PC-3 (cell line): ENCODE data around the gene LIX1L. TPM values are rescaled to one million over a fixed set of nuclear protein-coding genes. Genes with fewer than 3 reads are reported as not detected.

ENCODE experiments used
- ATAC-seq: fragments of 200-7000 bp; cut with Tn5 transposase; 2 replicates; pipeline ENCODE4 v1.9.1; 2020; ENCODE audit warnings: mild to moderate bottlenecking, moderate library complexity
- BruUV-seq: library from RNA; stranded (reverse); fragments of 400-500 nt; replicated peaks from 2 replicates; lab custom pipeline; 2021; lab: Mats Ljungman, UMichigan
- CTCF ChIA-PET: fragments of 300-600 bp; sonication (Branson Sonifier 250); formaldehyde crosslinking; loops from one replicate; lab custom pipeline; 2022; ENCODE audit warnings: antibody characterized with exemption; lab: Charles Lee
- POLR2A ChIA-PET: fragments of 300-600 bp; sonication (Branson Sonifier 250); formaldehyde crosslinking; loops from one replicate; lab custom pipeline; 2022; ENCODE audit warnings: antibody characterized with exemption; ENCODE audit not compliant: unreplicated experiment; lab: Charles Lee
- DNase-seq: peaks from one replicate; pipeline ENCODE4 v3.0.0-alpha.2; 2015
- H2AFZ ChIP-seq: fragments of 300-600 bp; sonication (generic); 2 replicates; pipeline ENCODE4 v1.6.0; 2016; ENCODE audit warnings: antibody characterized with exemption, low read length
- H3F3A ChIP-seq: fragments of 300-600 bp; sonication (generic); one replicate; pipeline ENCODE4 v1.6.0; 2017; ENCODE audit warnings: antibody characterized with exemption, low read length, control low read depth, mild to moderate bottlenecking; ENCODE audit not compliant: unreplicated experiment
- H3K27ac ChIP-seq: fragments of 300-600 bp; sonication (generic); 2 replicates; pipeline ENCODE4 v1.5.1; 2016; ENCODE audit warnings: mild to moderate bottlenecking, low read length
- H3K27me3 ChIP-seq: fragments of 300-600 bp; sonication (generic); 2 replicates; pipeline ENCODE4 v1.6.1; 2016; ENCODE audit warnings: low read length, mixed read lengths
- H3K36me3 ChIP-seq: fragments of 300-600 bp; sonication (generic); 2 replicates; pipeline ENCODE4 v1.6.1; 2016; ENCODE audit warnings: low read depth, mixed run types, low read length, mixed read lengths
- H3K4me1 ChIP-seq: fragments of 300-600 bp; sonication (generic); 2 replicates; pipeline ENCODE4 v1.5.1; 2016; ENCODE audit warnings: low read length; ENCODE audit not compliant: insufficient read depth
- H3K4me2 ChIP-seq: fragments of 300-600 bp; sonication (generic); 2 replicates; pipeline ENCODE4 v1.6.0; 2016; ENCODE audit warnings: low read length
- H3K4me3 ChIP-seq: fragments of 300-600 bp; sonication (generic); 2 replicates; pipeline ENCODE4 v1.5.1; 2016; ENCODE audit warnings: mild to moderate bottlenecking, low read length, mixed read lengths
- H3K79me2 ChIP-seq: fragments of 300-600 bp; sonication (generic); 2 replicates; pipeline ENCODE4 v1.6.1; 2017; ENCODE audit warnings: low read length, mixed read lengths
- H3K9ac ChIP-seq: fragments of 300-600 bp; sonication (generic); 2 replicates; pipeline ENCODE4 v1.6.0; 2016; ENCODE audit warnings: mild to moderate bottlenecking, low read length
- H3K9me2 ChIP-seq: fragments of 300-600 bp; sonication (generic); replicated peaks from 2 replicates; pipeline ENCODE4 v1.6.1; 2016; ENCODE audit warnings: mixed run types, low read length, mixed read lengths
- H3K9me3 ChIP-seq: fragments of 300-600 bp; sonication (generic); 2 replicates; pipeline ENCODE4 v1.6.1; 2016; ENCODE audit warnings: low read length, mixed read lengths
- H4K20me1 ChIP-seq: fragments of 300-600 bp; sonication (generic); 2 replicates; pipeline ENCODE4 v1.6.1; 2016; ENCODE audit warnings: low read length, mixed read lengths
- CTCF ChIP-seq: fragments of 300-600 bp; sonication (generic); conservative IDR thresholded peaks from 2 replicates; pipeline ENCODE4 v1.5.1; 2017; ENCODE audit warnings: antibody characterized with exemption, low read depth, mild to moderate bottlenecking, low read length
- EZH2 ChIP-seq: fragments of 300-600 bp; sonication (generic); IDR thresholded peaks from one replicate; pipeline ENCODE4 v1.6.1; 2017; ENCODE audit warnings: antibody characterized with exemption, mild to moderate bottlenecking, low read length; ENCODE audit not compliant: unreplicated experiment
- EZH2phosphoT487 ChIP-seq: fragments of 300-600 bp; sonication (generic); IDR thresholded peaks from 2 replicates; pipeline ENCODE4 v1.6.1; 2018; ENCODE audit warnings: mild to moderate bottlenecking, antibody characterized with exemption, low read length, borderline replicate concordance
- intact Hi-C: fragments of 100-400 bp; cut with micrococcal nuclease; formaldehyde crosslinking; loops from 2 replicates; pipeline ENCODE4 v1.9.0; 2023
- total RNA-seq: library from RNA; depleted of rRNA; stranded (reverse); fragments of >200 nt; gene quantifications from 2 replicates; pipeline ENCODE4 v1.2.3, GENCODE V29; 2014

The LIX1L gene
- total RNA-seq, 1 experiment from 2014 or later: 12.5 TPM

GRCh38 chr1:145942405-145942804, 15.4 kb downstream of the LIX1L start:
- H2AFZ ChIP-seq: no peak overlapping the region

DNA sequence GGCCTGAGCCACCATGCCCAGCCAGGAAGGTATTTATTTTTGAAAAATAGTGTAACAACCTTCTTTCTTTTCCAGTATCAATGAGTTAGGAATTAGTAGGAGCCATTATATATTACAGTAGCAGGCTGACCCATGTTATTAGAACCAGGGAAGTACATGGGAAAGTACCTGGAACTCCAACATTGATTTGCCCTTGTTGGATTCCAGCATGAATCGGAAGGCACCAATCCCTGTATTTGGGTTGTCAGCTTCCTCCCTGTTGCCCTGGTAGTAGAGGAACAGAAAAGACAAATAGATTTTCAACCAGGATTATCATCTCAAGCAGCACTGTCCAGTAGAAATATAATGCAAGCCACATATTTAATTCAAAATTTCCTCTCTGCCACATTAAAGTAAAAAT, 20.4 kb downstream of the LIX1L start:
- POLR2A ChIA-PET: no interaction called here
- no peak for ATAC-seq
- H3K4me2 ChIP-seq: no peak overlapping the region

More at GRCh38 chr1:145942405-145942804, 15.4 kb downstream of the LIX1L start:
- Histone ChIP-seq H3K27ac (no peak overlapping the region), H3K27me3 (no peaks in the 10 kb centered on the region), H3K4me3 (no peak overlapping the region), H3K4me2 (no peak overlapping the region), H3K9me2 (no peaks in the 10 kb centered on the region), H3K9ac (no peak overlapping the region), H4K20me1 (no peaks in the 10 kb centered on the region), H3K4me1 (no peaks in the 10 kb centered on the region), H3F3A (no peaks in the 10 kb centered on the region), H3K36me3 (no peaks in the 10 kb centered on the region), H3K79me2 (no peaks in the 10 kb centered on the region), H3K9me3 (no peaks in the 10 kb centered on the region)
- intact Hi-C loops: no loop called here
- no TSS peak for BruUV-seq
- ATAC-seq (no peak), DNase-seq (no peak)
- ChIA-PET CTCF (no interaction called here), POLR2A (interaction anchor here (0.6 kb wide), 1 partner anchor 102 kb away, joined by 3 read pairs; no protein-coding TSS in a partner anchor)
- no peak for TF ChIP-seq EZH2phosphoT487
- no peak for TF ChIP-seq EZH2
- TF ChIP-seq CTCF: no peak

More for the DNA sequence above, 20.4 kb downstream of the LIX1L start:
- H3K27ac ChIP-seq: no peak overlapping the region
- DNase-seq: no peak
- no peaks in the 10 kb centered on the region for H3K9me3 ChIP-seq
- no peak overlapping the region for H2AFZ ChIP-seq
- no peaks in the 10 kb centered on the region for H4K20me1 ChIP-seq
- no peak overlapping the region for H3K9ac ChIP-seq
- CTCF ChIA-PET: no interaction called here
- no peaks in the 10 kb centered on the region for H3K9me2 ChIP-seq
- no TSS peak for BruUV-seq
- H3F3A ChIP-seq: no peaks in the 10 kb centered on the region
- H3K4me1 ChIP-seq: no peaks in the 10 kb centered on the region
- H3K79me2 ChIP-seq: no peaks in the 10 kb centered on the region
- intact Hi-C loops: no loop called here
- H3K27me3 ChIP-seq: no peaks in the 10 kb centered on the region
- H3K4me3 ChIP-seq: no peak overlapping the region
- no peaks in the 10 kb centered on the region for H3K36me3 ChIP-seq
- no peak for TF ChIP-seq EZH2
- no peak for TF ChIP-seq EZH2phosphoT487
- no peak for TF ChIP-seq CTCF
